ENCODE measurements around the gene ZFP36L2.
A peak's percentile ranks its signal among the peaks of the same experiment; 100 is the strongest.

The ZFP36L2 gene

DNA sequence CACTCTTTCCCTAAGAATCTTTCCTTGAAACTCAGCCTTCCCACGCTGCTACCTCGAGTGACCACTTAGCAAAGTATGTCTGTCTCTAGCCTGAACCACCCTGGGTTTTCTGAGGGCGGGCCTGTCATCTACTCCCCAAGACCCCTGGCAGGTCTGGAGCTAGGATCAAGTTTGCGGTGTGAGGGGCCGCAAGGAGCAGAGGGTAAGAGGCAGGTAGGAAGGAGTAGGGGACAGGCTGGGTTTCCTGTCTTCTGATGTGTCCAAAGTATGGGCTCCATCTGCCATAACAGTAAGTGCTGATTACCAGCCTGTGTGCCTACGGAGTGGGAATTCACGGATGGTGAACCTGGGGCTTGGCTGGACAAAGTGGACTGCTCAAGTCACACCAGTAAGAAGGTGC, 25.4 kb downstream of the ZFP36L2 start:
- DNase-seq (ENCODE audit: low read depth, low spot score), result no peak

DNA sequence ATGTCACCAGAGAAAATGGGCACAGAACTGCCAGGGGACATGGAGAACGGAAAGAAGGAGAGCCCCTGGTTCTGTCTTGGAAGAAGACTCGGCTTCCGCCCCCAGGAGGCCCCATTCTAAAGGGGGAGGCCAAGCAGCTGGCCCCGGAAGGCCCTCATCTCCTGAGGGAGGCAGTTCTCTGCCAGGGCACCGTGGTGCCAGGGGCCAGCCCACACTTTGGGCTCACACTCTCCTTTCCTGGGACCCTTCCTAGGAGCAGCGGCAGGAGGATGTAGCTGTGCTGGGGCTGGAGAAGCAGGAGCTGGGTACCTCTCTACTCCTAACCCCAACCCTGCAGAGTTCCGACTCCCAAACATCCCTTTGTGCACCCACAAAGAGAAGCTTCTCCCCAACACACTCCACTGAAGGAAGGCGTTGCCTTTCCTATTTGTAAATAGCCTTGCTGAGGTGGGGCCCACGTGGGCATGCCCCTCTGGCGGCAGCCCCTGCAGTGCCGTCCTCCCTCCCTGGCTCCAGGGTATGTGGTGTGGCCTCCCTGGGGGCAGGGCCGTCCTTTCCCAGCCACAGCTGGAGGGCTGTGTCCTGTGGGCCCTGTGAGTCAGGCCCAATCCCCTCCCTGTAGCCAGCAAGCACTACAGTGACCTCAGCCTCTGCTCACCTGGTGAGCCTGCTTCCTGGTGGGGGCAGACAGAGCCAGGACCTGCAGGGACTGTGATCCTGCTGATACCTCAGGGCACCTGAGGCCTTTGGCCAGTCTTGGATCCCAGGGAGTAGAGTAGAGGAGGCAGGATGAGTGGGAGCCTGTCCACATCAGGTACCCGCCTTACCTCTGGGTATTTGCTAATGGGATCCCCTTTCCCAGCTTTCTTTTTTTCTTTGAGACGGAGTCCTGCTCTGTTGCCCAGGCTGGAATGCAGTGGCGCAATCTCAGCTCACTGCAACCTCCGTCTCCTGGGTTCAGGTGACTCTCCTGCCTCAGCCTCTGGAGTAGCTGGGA, 26.6 kb downstream of the ZFP36L2 start:
- peak; percentile 15 for DNase-seq (ENCODE audit: low read depth, low spot score)
- H3K4me3 ChIP-seq (ENCODE audit: low read depth, low read length), result no peak overlapping the region
- in situ Hi-C loops (cut with HindIII; ENCODE audit: low sequenced_read_pairs), result no loop called here

More for the DNA sequence above, 25.4 kb downstream of the ZFP36L2 start:
- no peak for TF ChIP-seq CTCF (IDR thresholded peaks at IDR 0.05; ENCODE audit: low read depth, low read length)
- in situ Hi-C loops (cut with HindIII; ENCODE audit: low sequenced_read_pairs), result no loop called here
- no peak overlapping the region for H3K4me3 ChIP-seq (ENCODE audit: low read depth, low read length)

DNA sequence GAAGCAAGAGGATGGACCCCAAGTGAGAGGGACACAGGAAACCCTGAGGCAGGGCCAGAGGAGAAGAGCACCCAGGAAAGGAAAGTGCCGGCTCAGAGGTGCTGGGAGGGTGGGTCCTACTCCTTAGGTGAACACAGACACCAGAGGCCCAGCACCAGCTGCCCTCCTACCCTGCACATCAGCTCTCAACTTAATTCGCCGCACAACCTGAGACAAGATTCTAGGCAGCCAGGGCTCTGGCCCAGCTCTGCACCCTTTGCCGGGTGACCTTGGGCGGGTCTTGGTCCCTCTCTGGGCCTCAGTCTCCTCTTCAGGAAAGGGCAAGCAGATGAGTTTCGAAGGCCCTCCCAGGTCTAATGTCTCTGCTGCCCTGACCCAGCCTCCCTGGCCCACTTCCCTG, 28.1 kb downstream of the ZFP36L2 start:
- H3K4me3 ChIP-seq (ENCODE audit: low read depth, low read length), result no peak overlapping the region
- TF ChIP-seq CTCF (IDR thresholded peaks at IDR 0.05; ENCODE audit: low read depth, low read length), result no peak
- DNase-seq (ENCODE audit: low read depth, low spot score), result no peak
- in situ Hi-C loops (cut with HindIII; ENCODE audit: low sequenced_read_pairs), result no loop called here

More for the DNA sequence above, 26.6 kb downstream of the ZFP36L2 start:
- TF ChIP-seq CTCF (IDR thresholded peaks at IDR 0.05; ENCODE audit: low read depth, low read length), result no peak

- in situ Hi-C loops (cut with HindIII; ENCODE audit: low sequenced_read_pairs), result no loop called here
Observed at GRCh38 chr2:43197588-43197896, 28.9 kb downstream of the ZFP36L2 start.

GRCh38 chr2:43196768-43197587, 29.4 kb downstream of the ZFP36L2 start:
- TF ChIP-seq CTCF (IDR thresholded peaks at IDR 0.05; ENCODE audit: low read depth, low read length), result no peak
- no peak for DNase-seq (ENCODE audit: low read depth, low spot score)
- H3K4me3 ChIP-seq (ENCODE audit: low read depth, low read length), result no peak overlapping the region
- in situ Hi-C loops (cut with HindIII; ENCODE audit: low sequenced_read_pairs), result no loop called here

More at GRCh38 chr2:43197588-43197896, 28.9 kb downstream of the ZFP36L2 start:
- no peak for TF ChIP-seq CTCF (IDR thresholded peaks at IDR 0.05; ENCODE audit: low read depth, low read length)
- DNase-seq (ENCODE audit: low read depth, low spot score), result no peak
- no peak overlapping the region for H3K4me3 ChIP-seq (ENCODE audit: low read depth, low read length)

GRCh38 chr2:43194121-43194869, 32.1 kb downstream of the ZFP36L2 start:
- TF ChIP-seq CTCF (IDR thresholded peaks at IDR 0.05; ENCODE audit: low read depth, low read length), result no peak
- no peak for DNase-seq (ENCODE audit: low read depth, low spot score)
- in situ Hi-C loops (cut with HindIII; ENCODE audit: low sequenced_read_pairs), result no loop called here
- no peak overlapping the region for H3K4me3 ChIP-seq (ENCODE audit: low read depth, low read length)
